ENCODE results near the gene TMEM245.
"Not testable (repeated sequence)": the region's sequence is repeated elsewhere in the genome, so short reads cannot be mapped to it uniquely, and the experiment has no call there.

The TMEM245 gene

DNA sequence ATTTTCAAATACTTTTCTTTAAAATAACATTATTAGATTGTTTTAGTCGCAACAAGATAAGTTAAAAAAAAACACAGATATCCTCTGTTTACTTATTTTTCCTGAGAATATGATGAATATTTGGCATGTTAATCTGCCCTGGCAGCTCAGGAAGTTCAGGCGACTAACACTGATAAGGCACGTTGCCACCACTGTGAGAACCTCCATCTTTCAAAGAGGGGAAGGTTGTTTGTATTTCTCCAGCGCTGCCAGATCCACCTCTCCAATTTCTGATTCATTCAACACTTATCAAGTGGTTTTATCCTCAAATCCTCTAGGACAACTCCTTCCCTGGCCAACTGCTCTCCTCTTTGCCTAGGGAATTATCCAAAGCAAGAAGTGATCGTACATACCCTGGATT lies 128.3 kb downstream of the TMEM245 start:
- no peak for DNase-seq (ENCODE audit: low spot score)

DNA sequence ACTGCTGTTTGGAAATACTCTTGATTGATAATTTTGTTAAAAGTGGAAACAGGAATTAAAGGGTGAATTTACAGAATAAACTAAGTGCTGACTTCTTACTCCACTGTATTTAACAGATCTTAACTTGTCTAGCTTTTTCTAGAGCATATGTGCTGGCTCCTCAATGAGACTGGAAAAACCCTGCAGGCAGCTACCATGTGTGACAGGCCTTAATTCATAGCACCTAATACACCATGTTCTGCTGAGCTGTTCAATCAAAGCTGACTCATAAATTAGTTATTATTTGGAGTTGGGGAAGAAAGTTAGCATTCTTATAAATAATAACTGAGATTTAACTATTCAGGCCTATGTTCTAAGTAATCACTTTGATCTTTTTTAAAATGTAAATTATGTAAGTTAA lies 135.9 kb downstream of the TMEM245 start:
- DNase-seq (ENCODE audit: low spot score) = no peak

DNA sequence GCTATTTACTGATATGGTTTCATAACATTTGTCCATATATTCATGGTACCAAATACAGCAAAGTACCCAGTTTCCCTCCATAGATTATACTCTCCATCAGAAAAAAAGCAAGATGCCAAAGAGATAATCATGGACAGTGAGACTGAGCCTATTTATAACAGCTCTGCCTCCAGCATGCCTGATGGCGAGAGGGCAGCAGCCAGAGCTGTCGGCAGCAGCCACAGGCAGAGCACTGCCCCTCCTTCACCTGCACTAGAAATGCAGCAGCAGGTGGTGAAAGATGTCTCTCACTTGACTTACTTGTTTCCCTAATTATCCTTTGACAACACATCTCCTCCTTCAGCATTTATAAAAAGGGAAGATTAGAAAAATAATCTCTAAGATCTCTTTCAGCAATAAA lies 138.9 kb downstream of the TMEM245 start:
- DNase-seq (ENCODE audit: low spot score) = no peak

DNA sequence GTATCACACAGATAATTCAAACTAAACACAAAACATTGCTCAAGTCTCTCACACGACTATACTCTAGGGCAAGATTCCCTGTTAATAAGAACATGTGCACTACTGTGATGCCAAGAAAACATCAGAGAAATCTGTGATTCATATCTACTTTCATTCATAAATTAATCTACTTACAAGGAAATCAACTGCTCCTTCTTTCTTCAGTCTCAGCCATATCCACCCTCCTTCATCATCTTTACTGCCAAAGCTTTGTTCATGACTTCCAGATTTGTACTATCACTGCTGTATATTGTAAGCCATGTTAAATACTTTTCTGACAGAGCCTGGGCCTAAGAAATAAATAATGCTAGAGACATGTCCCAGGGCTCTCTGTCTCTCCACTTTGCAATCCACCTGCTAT lies 141.5 kb downstream of the TMEM245 start:
- DNase-seq (ENCODE audit: low spot score) = no peak

DNA sequence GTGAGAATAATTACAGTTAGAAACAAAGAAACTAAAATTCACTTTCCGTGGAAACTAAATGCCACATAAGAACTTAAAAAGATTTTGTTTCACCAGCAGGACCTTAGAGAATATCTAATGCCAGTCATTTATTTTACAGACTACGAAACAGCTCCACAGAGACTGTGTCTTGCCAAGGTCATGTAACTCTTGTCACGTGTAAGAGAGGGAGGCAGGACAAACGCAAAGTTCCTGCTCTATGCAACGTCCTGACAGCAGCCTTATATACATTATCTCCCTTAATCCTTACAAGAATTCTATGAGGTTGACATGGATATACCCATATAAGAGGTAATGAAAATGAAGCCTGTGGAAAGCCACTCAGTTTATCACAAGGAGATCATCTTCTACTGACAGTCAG lies 145.9 kb downstream of the TMEM245 start:
- no peak for DNase-seq (ENCODE audit: low spot score)

DNA sequence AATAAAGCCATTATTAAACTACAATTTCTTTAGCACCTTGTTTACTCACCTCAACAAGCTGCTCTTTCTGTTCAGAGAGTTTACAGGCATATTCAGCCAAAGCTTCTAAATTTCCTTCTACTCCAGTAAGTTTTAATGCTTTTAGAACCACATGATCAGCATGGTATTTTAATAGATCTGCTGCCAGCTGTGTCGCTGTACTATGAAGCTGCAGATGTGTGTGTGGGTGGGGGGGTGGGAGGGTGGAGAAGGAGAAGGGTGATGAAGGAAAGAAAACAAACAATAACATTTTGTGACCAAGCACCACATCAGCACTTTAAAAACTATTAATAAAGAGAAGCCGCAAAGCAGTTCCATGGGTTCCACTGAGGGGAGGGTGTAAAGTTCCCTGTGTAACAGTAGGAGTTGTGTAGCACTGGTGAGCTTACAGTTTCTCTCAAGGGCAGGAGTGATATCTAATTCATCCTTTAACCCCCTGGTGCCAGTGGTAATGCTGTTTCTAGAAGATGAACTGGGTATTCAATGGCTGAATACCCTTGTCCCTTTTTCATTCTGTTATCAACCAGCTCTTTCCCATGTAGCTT lies 147.0 kb downstream of the TMEM245 start:
- DNase-seq (ENCODE audit: low spot score) = no peak

DNA sequence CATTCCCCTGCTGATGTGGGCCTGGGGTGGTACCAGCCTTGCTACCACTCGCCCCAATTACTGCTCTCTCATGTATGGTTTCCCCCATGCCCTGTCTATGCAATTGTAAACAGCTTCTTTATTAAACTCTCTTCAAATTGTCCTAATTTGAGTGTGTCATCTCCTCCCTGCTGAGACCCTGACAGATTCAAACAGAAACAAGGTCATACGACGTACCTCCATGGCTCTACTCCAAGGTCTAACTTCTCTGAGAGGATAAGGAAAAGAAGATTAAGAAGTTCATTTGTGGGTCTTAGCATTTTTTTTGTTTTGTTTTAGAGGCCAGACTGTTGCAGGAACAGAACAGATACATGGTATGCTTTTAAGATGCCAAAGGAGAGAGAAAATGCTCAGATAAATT lies 147.6 kb downstream of the TMEM245 start:
- DNase-seq (ENCODE audit: low spot score) = no peak

DNA sequence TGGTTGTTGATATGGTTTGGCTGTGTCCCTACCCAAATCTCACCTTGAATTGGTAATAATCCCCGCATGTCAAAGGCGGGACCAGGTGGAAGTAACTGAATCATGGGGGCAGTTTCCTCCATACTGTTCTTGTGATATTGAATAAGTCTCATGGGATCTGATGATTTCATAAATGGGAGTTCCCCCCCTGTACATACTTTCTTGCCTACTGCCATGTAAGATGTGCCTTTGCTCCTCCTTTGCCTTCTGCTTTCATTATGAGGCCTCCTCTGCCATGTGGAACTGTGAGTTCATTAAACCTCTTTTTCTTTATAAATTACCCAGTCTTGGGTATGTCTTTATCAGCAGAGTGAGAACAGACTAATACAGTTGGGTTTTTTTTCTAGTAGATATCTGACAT lies 148.4 kb downstream of the TMEM245 start:
- not testable (repeated sequence) for DNase-seq (ENCODE audit: low spot score)

DNA sequence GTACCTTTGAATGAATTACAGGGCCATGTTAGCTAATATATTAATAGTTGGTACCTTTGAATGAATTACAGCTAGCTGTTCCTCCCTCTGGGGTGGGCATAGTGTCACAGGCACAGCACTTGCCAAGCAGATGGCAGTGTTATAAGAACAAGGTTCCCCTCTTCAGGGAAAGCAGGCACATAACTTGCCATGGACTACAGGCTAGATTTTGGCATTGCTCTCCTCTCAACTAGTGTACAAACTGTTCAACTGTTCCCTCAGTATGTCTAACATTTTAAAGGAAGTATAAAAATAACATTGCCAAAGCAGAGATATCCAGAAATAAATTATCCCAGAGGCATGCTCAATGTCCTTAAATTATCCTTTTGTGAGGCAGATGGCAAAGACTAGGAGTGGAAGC lies 151.8 kb downstream of the TMEM245 start:
- no peak for DNase-seq (ENCODE audit: low spot score)
